GM12873 (cell line): ENCODE measurements around the gene TLCD3B.

Source experiments
- TF ChIP-seq, protein P1 (sequence below): IDR thresholded peaks from 2 replicates; pipeline ENCODE4 v1.5.1; 2012; ENCODE audit warnings: low read depth, mild to moderate bottlenecking, moderate library complexity, low read length, control low read depth; ENCODE audit not compliant: insufficient read depth; ENCODE audit errors: missing control alignments

The TLCD3B gene

DNA sequence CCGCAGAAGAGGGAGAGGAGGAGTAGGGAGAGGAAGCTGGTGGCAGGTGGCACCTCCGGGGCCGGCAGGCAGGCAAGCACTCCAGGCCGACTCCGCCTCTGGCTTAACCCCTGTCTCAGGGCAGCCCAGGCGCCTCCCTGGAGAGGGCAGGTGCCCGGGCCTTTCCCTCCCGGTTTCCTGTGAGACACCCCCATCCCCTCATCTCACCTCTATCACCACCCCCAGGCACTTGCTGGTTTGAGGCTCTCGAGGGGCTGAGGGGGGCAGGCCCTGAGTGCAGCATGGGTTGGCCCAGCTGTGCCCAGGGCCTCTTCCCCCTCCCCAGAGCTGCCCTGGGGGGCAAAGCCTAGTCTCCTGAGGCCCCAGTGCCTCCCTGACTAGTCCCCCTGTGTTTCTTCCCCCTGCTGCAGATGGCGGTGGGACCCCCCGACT is 26.2 kb downstream of the TLCD3B start:
- TF ChIP-seq, protein P1, sequence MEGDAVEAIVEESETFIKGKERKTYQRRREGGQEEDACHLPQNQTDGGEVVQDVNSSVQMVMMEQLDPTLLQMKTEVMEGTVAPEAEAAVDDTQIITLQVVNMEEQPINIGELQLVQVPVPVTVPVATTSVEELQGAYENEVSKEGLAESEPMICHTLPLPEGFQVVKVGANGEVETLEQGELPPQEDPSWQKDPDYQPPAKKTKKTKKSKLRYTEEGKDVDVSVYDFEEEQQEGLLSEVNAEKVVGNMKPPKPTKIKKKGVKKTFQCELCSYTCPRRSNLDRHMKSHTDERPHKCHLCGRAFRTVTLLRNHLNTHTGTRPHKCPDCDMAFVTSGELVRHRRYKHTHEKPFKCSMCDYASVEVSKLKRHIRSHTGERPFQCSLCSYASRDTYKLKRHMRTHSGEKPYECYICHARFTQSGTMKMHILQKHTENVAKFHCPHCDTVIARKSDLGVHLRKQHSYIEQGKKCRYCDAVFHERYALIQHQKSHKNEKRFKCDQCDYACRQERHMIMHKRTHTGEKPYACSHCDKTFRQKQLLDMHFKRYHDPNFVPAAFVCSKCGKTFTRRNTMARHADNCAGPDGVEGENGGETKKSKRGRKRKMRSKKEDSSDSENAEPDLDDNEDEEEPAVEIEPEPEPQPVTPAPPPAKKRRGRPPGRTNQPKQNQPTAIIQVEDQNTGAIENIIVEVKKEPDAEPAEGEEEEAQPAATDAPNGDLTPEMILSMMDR, result no peak

DNA sequence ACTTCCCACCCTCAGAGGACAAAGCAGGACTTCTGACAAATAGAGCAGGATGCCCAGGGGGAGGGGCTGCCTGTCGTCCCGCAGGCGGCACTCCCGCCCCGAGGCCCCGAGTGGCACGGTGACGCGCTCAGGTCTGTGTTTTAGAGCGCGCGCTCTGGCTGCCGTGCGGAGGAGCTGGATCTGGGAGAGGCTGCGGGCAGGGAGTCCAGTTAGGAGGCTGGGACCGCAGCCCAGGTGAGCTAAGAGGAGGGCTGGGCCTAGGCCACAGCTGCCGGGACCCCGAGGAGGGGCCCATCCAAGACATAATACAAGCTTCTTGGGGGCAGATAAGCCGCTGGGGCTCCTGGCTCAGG is 26.7 kb downstream of the TLCD3B start:
- TF ChIP-seq, protein P1, result no peak

DNA sequence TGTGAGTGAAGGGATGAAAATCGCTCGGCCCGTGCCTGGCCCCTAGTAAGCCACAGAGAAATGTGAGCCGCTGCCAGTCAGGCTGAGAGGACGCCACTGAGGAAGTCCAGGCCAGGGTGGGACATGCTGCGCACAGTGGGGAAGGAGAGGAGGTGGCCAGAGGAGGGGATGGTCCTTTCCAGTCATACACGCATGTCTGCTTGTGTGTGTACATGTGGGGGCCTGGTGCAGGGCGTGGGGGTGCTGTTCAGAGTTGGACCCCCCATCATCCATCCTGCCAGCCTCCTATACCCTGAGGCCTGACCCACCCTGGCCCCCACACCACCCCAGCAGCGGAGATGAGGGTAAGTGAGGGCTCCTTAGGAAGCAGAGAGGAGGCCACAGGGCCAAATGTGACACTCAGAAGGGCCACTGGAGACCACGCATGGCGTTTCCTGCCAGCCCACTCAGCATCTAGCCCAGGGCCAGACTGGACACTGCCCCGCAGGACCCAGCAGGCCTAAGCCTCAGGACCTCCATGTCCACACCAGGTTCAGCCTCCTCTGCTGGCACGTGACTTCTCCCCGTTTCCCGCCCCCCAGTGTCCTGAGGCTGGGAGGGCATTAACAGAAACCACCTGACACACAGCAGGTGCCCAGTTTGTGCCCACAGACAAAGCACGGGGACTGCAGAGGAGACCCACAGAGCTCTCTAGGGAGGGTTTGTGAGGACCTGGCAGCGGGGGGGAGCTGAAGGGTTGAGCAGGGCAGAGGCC is 27.2 kb downstream of the TLCD3B start:
- TF ChIP-seq, protein P1, result no peak

DNA sequence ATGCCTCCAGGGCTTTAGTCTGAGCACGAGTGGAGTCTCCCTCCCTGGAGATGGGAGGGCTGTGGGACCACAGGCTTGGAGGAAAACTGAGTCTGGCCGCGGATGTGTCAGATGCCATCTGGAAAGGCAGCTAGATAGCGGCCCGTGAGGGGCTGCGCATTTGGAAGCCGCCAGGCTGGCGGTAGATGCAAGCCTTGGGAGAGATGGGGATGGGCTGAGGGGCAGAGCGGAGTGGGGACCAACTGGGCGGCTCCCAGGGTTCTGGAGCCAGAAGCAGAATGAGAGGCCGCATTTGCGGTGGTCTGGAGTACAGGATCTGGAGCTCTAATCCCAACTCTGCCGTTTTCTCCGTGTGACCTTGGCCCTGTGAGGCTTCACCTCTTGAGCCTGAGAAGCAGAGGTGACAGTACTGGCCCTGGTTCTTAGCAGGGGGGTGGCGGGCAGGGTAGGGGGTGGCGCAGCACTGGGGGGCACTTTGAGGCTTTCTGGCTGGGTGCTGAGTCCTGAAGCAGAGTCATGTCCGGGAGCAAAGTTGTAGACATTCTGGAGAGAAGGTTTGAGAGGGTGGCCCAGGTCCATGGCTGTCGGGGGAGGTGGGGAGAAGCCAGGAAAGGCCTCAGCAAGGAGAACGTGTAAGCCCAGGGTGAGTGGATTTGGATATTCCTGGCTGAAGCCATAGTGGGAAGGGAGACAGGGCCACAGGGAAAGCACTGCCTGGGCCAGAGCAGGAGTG is 28.3 kb downstream of the TLCD3B start:
- TF ChIP-seq, protein P1, result no peak

DNA sequence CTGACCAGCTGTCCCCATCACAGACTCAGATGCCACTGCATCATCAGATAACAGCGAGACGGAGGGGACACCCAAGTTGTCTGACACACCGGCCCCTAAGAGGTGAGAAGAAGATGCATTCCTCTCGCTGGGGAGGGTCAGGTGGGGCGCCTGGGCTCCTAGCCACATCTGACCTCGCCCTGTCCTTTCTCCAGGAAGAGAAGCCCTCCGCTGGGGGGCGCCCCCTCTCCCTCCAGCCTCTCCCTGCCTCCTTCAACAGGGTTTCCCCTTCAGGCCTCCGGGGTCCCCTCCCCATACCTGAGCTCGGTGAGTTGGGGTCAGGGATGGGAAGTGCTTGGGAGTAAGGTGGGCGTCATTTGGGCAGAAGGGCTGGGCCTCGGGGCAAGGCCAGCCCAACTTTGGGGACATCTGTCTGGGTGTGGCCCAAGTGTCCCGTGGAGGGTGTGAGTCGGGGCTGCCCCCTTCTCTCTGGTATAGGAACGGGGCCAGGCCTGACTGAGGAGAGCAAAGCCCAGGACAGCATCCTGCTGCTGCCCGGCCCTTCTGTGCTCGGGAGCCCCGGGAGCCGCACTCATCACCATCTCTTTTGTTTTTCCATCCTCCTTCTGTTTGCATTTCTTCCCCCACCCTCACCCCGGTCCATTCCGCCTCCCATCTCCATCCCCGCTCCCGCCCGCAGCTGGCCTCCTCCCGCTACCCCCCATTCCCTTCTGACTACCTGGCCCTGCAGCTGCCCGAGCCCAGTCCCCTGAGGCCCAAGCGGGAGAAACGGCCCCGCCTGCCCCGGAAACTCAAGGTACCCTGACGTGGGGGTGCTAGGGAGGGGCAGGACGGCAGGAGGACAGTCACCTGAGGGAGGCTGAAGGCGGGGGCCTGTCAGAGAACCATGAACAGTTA is 30.1 kb downstream of the TLCD3B start:
- TF ChIP-seq, protein P1, result peak; percentile 16

- TF ChIP-seq, protein P1, result no peak
These were observed 31.5 kb downstream of the TLCD3B start for GRCh38 chr16:29999605-30000004.
